WTC11 (cell line): ENCODE results near the gene MRPL41. TPM values are rescaled to one million over a fixed set of nuclear protein-coding genes. Genes with fewer than 3 reads are reported as not detected.

Experiments used
- ATAC-seq: fragments of 200-7000 bp; cut with Tn5 transposase; 2 replicates; pipeline ENCODE4 v1.10.0; 2021; ENCODE audit warnings: mild to moderate bottlenecking, moderate library complexity
- CTCF ChIA-PET: fragments of 300-600 bp; sonication (Branson Sonifier 250); formaldehyde crosslinking; loops from one replicate; lab custom pipeline; 2021; ENCODE audit warnings: antibody characterized with exemption; lab: Charles Lee
- POLR2A ChIA-PET: fragments of 350-600 bp; sonication (Branson Sonifier 250); formaldehyde crosslinking; loops from one replicate; lab custom pipeline; 2021; ENCODE audit warnings: antibody characterized with exemption; lab: Charles Lee
- DNase-seq: peaks from one replicate; pipeline ENCODE4 v3.0.0; 2021; ENCODE audit warnings: low spot score
- H3K27ac Mint-ChIP-seq: 2 replicates; pipeline ENCODE4 v1.8.0; 2021; ENCODE audit warnings: mixed read lengths
- H3K27me3 Mint-ChIP-seq: 2 replicates; pipeline ENCODE4 v1.8.0; 2021; ENCODE audit warnings: low read depth, mild to moderate bottlenecking, moderate library complexity, mixed read lengths
- H3K36me3 Mint-ChIP-seq: 2 replicates; pipeline ENCODE4 v1.8.0; 2021; ENCODE audit warnings: mixed read lengths
- H3K4me1 Mint-ChIP-seq: 2 replicates; pipeline ENCODE4 v1.8.0; 2022; ENCODE audit warnings: mixed read lengths
- H3K4me3 Mint-ChIP-seq: 2 replicates; pipeline ENCODE4 v1.8.0; 2021; ENCODE audit warnings: mild to moderate bottlenecking, moderate library complexity, mixed read lengths
- H3K9me3 Mint-ChIP-seq: 2 replicates; pipeline ENCODE4 v1.8.0; 2021; ENCODE audit warnings: mixed read lengths
- ARID4B ChIP-seq: sonication (generic); formaldehyde crosslinking; IDR thresholded peaks from 2 replicates; pipeline ENCODE4 v1.8.0; 2023; ENCODE audit warnings: missing genetic modification reagents, mild to moderate bottlenecking, borderline replicate concordance
- ATF3 ChIP-seq: sonication (generic); formaldehyde crosslinking; conservative IDR thresholded peaks from 2 replicates; pipeline ENCODE4 v1.8.1; 2022; ENCODE audit warnings: mild to moderate bottlenecking, missing genetic modification reagents
- CDX4 ChIP-seq: fragments of 250-450 bp; sonication (Bioruptor Pico); IDR thresholded peaks from 2 replicates; pipeline ENCODE4 v1.9.0; 2021; ENCODE audit warnings: moderate library complexity, mild to moderate bottlenecking, inconsistent platforms, borderline replicate concordance
- CREM ChIP-seq: sonication (generic); formaldehyde crosslinking; IDR thresholded peaks from 2 replicates; pipeline ENCODE4 v1.8.1; 2022; ENCODE audit warnings: mild to moderate bottlenecking, missing genetic modification reagents, moderate library complexity
- E2F4 ChIP-seq: sonication (generic); formaldehyde crosslinking; IDR thresholded peaks from 2 replicates; pipeline ENCODE4 v1.8.1; 2022; ENCODE audit warnings: low read depth, mild to moderate bottlenecking, moderate library complexity, missing genetic modification reagents, borderline replicate concordance
- ELF4 ChIP-seq: sonication (generic); formaldehyde crosslinking; IDR thresholded peaks from 2 replicates; pipeline ENCODE4 v1.8.1; 2022; ENCODE audit warnings: low read depth, mild to moderate bottlenecking, moderate library complexity, missing genetic modification reagents
- ESRRA ChIP-seq: sonication (generic); formaldehyde crosslinking; IDR thresholded peaks from 2 replicates; pipeline ENCODE4 v1.8.1; 2022; ENCODE audit warnings: mild to moderate bottlenecking, missing genetic modification reagents, borderline replicate concordance
- FOXK1 ChIP-seq: sonication (generic); formaldehyde crosslinking; IDR thresholded peaks from 2 replicates; pipeline ENCODE4 v1.8.0; 2022; ENCODE audit warnings: mild to moderate bottlenecking, moderate library complexity, missing genetic modification reagents
- HMGXB4 ChIP-seq: sonication (generic); formaldehyde crosslinking; IDR thresholded peaks from 2 replicates; pipeline ENCODE4 v1.8.1; 2023; ENCODE audit warnings: mild to moderate bottlenecking, moderate library complexity, missing genetic modification reagents
- NFE2L1 ChIP-seq: sonication (generic); formaldehyde crosslinking; IDR thresholded peaks from 2 replicates; pipeline ENCODE4 v1.8.1; 2023; ENCODE audit warnings: missing genetic modification reagents
- SMAD3 ChIP-seq: sonication (generic); formaldehyde crosslinking; IDR thresholded peaks from 2 replicates; pipeline ENCODE4 v1.8.0; 2022; ENCODE audit warnings: missing genetic modification reagents, mild to moderate bottlenecking, borderline replicate concordance
- SP1 ChIP-seq: sonication (generic); formaldehyde crosslinking; conservative IDR thresholded peaks from 2 replicates; pipeline ENCODE4 v1.8.1; 2022; ENCODE audit warnings: missing genetic modification reagents
- TEAD4 ChIP-seq: sonication (generic); formaldehyde crosslinking; IDR thresholded peaks from 2 replicates; pipeline ENCODE4 v1.8.0; 2022; ENCODE audit warnings: mild to moderate bottlenecking, missing genetic modification reagents
- USF2 ChIP-seq: sonication (generic); formaldehyde crosslinking; IDR thresholded peaks from 2 replicates; pipeline ENCODE4 v1.8.1; 2023; ENCODE audit warnings: mild to moderate bottlenecking, missing genetic modification reagents, moderate library complexity
- ZBTB43 ChIP-seq: sonication (generic); formaldehyde crosslinking; IDR thresholded peaks from 2 replicates; pipeline ENCODE4 v1.8.1; 2023; ENCODE audit warnings: mild to moderate bottlenecking, missing genetic modification reagents
- ZNF396 ChIP-seq: fragments of 250-450 bp; sonication (Bioruptor Pico); IDR thresholded peaks from 2 replicates; pipeline ENCODE4 v1.8.0; 2021; ENCODE audit warnings: mild to moderate bottlenecking, moderate library complexity, borderline replicate concordance
- ZNF532 ChIP-seq: fragments of 250-450 bp; sonication (Bioruptor Pico); IDR thresholded peaks from 2 replicates; pipeline ENCODE4 v1.9.0; 2021; ENCODE audit warnings: mild to moderate bottlenecking, borderline replicate concordance
- total RNA-seq: library from RNA; stranded (reverse); gene quantifications from 3 replicates; pipeline ENCODE4 v1.2.3, GENCODE V29; 2021

The MRPL41 gene
- total RNA-seq, 1 experiment from 2014 or later: 70.1 TPM

GRCh38 chr9:137515338-137515724 lies 36.3 kb upstream of the MRPL41 start:
- TF ChIP-seq ZNF532 (no peak), USF2 (no peak), FOXK1 (no peak), HMGXB4 (CRISPR knock-in tag) (no peak), E2F4 (CRISPR knock-in tag) (no peak), SMAD3 (CRISPR knock-in tag) (no peak), NFE2L1 (no peak), CREM (CRISPR knock-in tag) (no peak), ZBTB43 (CRISPR knock-in tag) (no peak), CDX4 (CRISPR knock-in tag) (no peak), ELF4 (no peak), TEAD4 (CRISPR knock-in tag) (no peak)
- Mint-ChIP-seq H3K4me3 (no peak overlapping the region), H3K27ac (no peak overlapping the region), H3K27me3 (no peaks in the 10 kb centered on the region), H3K9me3 (peaks cover 10% of the 10 kb centered on the region), H3K36me3 (0 out of 2 replicates have a peak, but pooled peaks cover 3% of the 10 kb centered on the region), H3K4me1 (no peaks in the 10 kb centered on the region)
- ChIA-PET CTCF (no interaction called here), POLR2A (no interaction called here)
- ATAC-seq (no peak), DNase-seq (no peak)

- ATAC-seq (peak; percentile 46; the same call in 1 of the 2 replicates), DNase-seq (no peak)
- Mint-ChIP-seq H3K4me3 (no peak overlapping the region), H3K27ac (no peak overlapping the region), H3K36me3 (no peaks in the 10 kb centered on the region), H3K9me3 (peaks cover 5% of the 10 kb centered on the region), H3K27me3 (no peaks in the 10 kb centered on the region), H3K4me1 (no peaks in the 10 kb centered on the region)
- ChIA-PET CTCF (no interaction called here), POLR2A (no interaction called here)
- TF ChIP-seq ZNF396 (CRISPR knock-in tag) (no peak), ESRRA (CRISPR knock-in tag) (no peak), SP1 (no peak), ARID4B (CRISPR knock-in tag) (no peak), ATF3 (CRISPR knock-in tag) (no peak)
Observed at GRCh38 chr9:137516144-137516917, 35.3 kb upstream of the MRPL41 start.
